HG02852 (cell line): ENCODE measurements around the gene PDCD2L.
"Not testable (repeated sequence)": the region's sequence is repeated elsewhere in the genome, so short reads cannot be mapped to it uniquely, and the experiment has no call there.

Source experiments
- ATAC-seq: cut with Tn5 transposase; IDR thresholded peaks from one replicate; pipeline ENCODE4 v1.9.1; 2021; ENCODE audit warnings: mild to moderate bottlenecking, moderate library complexity; ENCODE audit not compliant: unreplicated experiment

PDCD2L gene

GRCh38 chr19:34461375-34462100, 57.3 kb downstream of the PDCD2L start:
- ATAC-seq, result no peak

- not testable (repeated sequence) for ATAC-seq
These were observed 60.6 kb downstream of the PDCD2L start for GRCh38 chr19:34464785-34465184.

DNA sequence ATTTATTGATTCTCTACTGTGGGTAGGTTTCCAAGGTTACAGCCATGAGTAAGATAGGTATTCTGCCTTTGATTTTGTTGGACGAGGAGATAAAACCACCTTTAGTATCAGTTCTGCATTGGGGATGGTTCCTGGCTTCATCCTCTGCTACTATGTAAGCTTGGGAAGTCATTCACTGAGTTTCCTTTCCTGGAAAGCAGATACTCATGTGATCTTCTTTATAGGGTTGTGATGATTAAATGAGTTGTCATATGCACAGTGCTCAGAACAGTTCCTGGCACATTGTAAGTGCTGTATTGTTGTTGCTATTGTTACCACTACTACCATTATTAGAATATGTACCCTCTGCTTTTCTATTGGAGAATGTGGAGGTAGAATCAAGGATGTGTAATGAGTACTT, 64.2 kb downstream of the PDCD2L start:
- ATAC-seq, result no peak

GRCh38 chr19:34469026-34469425, 64.8 kb downstream of the PDCD2L start:
- ATAC-seq, result not testable (repeated sequence)

GRCh38 chr19:34471906-34472700, 67.9 kb downstream of the PDCD2L start:
- ATAC-seq, result no peak

DNA sequence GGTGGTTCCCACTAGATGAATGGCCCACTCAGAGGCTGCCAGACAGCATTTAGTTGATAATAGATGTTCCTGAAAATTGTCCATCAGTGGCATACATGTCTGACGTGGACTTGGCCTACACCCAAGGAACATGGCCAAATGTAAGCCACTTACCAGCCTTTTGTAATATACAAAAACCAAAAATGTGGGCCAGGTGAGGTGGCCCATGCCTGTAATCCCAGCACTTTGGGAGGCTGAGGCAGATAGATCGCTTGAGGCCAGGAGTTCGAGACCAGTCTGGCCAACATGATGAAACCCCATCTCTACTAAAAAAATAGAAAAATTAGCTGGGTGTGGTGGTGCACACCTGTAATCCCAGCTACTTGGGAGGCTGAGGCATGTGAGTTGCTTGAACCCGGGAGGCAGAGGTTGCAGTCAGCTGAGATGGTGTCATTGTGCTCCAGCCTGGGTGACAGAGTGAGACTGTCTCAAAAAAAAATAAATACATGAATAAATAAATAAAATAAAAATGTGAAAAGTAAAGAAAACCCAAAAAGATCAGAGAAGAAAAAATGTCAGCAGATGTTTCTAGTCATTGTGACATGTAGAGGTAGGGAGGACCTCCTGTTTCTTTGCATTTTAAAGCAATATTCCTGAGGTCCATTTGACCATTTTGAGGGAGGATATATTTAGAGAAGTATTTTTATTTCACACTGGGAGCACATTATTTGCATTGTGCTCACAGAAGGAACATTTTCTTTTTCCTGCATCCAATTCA, 70.2 kb downstream of the PDCD2L start:
- ATAC-seq, result no peak

- ATAC-seq, result no peak
These were observed 71.1 kb downstream of the PDCD2L start for GRCh38 chr19:34475026-34475974.
